ENCODE measurements around the gene MMRN2.

MMRN2 gene

DNA sequence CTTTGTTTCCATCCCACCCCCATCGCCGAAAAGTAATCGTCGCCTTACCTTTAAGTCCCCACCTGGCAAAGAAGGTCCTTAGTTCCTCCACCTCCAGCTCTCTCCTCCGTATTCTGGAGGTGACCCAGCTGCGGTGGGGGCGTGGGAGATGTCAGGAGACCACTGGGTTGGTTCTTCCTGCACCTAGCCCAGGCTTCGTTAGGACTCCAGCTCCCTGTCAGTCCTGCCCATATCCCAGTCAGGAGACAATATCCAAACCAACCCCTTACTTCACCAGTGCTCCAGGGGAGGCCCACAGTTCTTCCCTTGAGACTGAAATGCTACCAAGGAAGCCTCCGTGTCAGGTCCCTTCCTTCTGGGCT lies 11.6 kb upstream of the MMRN2 start:
- no peak for DNase-seq

DNA sequence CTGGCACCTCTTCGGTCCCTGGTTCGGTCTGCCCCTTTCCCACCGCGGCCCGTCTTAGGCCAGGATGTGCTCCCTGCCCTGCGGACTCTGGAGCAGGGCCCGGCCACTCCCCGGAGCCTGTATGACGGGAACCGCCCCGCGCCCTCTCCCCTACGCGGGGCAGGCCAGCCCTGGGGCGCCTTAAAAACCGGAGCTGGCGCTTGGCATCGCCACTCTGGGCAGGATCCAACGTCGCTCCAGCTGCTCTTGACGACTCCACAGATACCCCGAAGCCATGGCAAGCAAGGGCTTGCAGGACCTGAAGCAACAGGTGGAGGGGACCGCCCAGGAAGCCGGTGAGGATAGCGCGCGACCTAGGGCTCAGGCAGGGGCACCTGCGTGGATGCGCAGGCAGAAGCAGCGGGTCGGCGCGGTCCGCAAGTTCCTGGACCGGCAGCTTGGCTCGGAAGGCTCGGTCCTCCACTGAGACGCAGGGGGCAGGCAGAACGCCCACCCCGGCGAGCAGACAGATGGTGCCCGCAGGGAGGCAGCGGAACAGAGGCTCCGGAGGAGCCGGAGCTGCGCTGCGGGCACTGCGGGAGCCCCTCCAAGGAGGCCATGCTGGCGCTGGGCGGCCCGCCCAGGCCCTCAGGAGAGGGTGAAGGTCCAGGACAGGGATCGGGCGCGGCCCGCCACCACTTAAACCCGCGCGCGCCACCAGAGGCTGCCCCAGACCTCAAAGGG lies 11.0 kb upstream of the MMRN2 start, which contains the start of gene ADIRF:
ADIRF (plus strand) TSS at position 212 of the 723 bp plus-strand sequence; CDS start at position 275, 63 bp downstream.
- DNase-seq, result no peak

DNA sequence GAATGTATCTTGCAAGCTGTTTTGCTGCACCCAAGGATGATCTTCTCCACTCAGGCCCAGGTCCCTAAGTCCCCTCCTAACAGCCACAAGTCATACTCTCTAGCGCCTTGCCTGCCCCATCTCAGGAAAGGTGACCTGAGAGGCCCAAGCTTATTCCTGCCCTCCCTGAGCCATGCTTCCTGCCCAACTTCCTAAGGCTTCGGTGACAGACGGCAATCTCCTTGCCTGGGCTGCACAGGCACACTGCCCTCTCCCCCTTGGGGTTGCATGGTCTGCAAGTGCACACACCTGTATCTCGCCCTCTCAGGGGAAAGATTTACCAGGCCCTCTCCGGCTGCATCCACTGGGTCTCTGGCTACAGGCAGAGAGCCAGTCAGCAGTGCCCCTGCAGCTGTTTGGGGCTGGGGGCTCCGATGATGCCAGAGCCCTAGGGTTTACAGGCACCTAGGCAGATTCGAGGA lies 10.1 kb upstream of the MMRN2 start:
- DNase-seq, result no peak

DNA sequence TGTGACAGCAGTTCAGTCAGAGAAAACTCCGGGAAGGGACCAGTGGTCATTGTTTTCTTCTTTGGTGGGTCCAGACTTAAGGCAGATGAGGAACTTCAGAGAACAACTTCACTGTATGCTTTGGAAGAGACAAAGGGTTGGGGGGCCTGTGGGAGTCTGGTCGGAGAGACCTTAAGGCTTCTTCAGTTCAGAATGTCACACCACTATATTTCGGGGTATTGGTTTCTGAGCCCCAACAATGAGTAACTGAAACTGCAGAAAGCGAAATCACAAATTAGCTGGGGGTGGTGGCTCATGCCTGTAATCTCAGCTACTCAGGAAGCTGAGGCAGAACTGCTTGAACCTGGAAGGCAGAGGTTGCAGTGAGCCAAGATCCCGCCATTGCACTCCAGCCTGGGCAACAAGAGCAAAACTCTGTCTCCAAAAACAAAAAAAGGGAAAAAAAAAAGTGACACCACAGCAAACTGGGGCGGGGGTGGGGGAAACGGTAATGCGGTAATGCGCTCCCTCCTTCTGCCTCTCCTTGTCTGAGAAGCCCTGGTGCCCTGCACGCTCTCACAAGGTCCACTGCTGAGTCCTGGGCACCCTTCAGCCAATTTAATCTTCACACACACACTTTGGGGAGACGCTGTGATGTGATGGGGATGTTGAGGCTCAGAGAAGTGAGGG lies 8.7 kb upstream of the MMRN2 start:
- no peak for DNase-seq

DNA sequence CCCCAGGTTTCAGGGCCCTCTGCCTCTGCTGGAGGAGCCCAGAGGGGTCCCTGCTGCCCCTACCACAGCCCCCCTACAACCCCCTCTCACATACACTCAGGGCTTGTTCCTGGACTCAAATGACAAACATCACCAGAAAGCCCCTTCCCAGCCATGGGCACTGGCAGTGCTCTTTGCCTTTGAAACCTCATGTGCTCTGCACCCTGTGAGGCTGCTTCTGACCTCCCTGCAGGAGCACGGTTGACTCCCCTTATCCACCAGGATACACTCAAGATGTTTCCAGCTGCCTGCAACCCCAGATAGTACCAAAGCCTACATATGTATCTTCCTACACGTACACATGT lies 7.4 kb upstream of the MMRN2 start:
- no peak for DNase-seq

DNA sequence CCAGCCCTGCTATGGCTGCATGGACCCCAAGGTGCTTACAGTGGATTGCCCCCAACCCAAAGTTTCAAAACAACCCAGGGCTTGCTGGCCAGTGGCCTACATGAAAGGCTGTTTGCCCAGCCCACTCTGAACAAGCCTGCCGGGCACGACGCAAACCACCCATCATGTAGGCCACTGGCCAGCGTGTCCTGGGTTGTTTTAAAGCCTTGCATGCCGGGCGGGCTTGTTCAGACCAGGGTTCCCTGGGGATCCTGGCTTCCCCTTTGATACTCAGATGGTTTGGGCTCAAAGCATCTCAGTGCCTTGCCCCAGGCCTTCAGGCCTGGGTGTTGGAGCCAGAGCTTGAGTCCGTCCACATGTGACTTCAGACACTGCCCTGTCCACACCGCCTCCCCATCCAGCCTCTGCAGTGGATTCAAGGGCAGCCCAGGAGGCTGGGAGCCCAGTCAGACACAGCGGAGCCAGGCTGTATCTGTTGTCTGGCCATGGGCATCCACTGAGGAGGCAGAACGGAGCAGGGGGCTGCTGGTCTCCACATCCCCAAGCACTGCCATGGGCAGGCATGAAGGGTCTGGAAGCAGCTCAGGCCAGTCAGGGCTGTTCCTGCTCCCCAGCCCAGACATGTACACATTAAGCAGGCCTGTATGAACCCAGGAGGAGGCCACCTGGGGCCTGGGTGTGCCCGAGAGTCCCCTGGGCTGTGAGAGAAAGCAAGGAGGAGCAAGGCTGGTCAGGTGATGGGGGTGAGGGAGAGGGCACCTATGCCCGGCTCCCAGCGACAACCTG lies 6.8 kb upstream of the MMRN2 start:
- DNase-seq, result no peak

DNA sequence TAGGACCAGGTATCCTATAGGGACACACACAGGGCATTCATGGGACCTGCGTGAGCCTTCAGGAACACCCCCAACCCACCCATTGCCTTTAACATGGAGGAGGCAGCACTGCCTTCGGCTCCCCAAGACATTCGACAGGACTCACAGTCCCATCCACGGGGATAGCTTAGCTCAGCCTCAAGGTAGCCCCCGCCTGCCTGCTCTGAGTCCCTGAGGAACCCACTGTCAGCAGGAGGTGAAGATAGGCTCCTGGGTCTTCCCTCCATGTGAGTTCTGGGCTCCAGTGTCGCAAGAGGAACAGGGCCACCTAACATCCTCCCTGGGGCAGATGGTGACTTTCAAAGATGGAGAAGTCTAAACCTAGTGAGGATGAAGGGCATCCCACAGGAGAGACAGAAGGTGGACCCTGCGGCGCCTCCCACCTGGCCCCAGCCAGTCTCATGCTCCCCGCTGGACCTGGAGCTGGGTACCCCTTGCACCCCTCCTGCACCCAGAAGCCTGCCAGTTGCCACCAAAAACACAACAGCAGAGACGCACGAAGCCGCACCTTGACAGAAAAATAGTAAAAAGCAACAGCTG lies 6.0 kb upstream of the MMRN2 start:
- DNase-seq, result no peak

DNA sequence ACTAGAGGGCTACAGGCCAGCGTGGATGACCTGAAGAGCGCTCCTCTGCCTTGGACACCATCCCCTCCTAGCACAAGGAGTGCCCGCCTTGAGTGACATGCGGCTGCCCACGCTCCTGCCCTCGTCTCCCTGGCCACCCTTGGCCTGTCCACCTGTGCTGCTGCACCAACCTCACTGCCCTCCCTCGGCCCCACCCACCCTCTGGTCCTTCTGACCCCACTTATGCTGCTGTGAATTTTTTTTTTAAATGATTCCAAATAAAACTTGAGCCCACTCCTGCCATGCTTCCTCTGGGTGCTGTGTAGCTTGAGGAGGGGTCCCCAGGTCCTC lies 5.5 kb upstream of the MMRN2 start:
- no peak for DNase-seq

DNA sequence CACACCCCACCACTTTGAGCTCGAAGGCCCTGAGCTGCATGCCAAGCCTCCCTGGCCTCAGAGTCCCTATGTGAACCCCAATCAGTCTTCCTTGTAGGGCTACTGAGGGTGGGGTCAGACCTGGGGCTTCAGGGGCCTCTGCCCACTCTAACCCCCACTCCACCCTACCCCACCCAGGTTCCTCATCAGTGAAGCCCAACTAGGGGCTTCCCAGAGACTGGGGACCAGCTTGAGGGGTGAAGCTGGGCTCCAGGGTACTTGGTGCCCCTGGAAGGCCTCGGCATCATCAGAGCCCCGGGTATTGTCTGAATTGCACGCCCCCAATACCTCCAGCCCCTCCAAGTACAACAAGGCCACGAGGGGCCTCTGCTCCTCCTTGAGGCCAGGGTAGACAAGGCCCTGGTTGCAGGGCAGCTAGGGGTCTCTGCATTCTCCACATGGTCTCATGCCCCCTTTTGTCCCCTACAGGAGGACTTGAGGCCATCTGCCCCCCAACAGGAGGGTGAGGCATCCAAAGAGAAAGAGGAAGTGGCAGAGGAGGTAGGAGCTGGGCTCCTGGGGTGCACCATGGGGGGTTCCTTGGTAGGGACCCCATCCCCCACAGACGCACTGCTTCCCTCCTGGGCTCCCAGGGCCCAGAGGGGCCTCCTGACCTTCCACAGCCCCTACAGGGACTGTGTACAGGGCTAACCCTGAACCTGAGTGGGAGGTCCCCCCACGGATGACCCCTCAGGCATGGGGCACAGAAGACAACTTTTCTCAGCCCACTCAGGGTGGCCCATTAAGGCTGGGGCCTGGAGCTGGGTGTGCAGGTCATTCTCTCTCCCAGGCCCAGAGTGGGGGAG lies 4.9 kb upstream of the MMRN2 start:
- DNase-seq, result no peak

DNA sequence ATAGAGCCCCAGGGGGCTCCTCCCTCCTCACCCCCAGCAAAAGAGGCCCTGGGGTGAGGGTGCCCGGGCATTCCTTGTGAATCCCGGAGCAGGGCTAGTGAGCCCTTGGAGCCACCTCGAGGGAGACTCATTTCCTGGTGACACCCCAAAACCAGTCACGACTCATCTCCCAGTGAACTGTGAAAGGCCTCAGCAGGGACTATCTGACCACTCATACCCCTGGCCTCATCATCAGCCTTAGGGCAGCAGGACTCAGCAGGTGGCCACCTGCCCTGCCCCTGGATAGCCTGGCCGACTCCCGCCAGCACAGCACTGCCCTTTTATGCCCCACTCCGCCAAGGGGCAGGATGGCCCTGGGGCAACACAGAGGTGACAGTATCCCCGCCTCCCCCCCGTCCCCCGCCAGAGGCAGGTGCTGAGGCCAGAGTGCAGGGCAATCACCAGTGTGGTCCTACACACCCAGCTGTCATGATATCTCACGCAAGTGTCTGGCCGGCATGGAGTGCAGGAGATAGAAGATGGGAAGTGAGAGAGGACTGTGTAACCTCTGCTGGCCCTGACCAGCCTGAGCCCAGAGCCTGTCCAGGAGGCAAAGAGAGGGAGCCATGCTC lies 4.2 kb upstream of the MMRN2 start:
- no peak for DNase-seq

DNA sequence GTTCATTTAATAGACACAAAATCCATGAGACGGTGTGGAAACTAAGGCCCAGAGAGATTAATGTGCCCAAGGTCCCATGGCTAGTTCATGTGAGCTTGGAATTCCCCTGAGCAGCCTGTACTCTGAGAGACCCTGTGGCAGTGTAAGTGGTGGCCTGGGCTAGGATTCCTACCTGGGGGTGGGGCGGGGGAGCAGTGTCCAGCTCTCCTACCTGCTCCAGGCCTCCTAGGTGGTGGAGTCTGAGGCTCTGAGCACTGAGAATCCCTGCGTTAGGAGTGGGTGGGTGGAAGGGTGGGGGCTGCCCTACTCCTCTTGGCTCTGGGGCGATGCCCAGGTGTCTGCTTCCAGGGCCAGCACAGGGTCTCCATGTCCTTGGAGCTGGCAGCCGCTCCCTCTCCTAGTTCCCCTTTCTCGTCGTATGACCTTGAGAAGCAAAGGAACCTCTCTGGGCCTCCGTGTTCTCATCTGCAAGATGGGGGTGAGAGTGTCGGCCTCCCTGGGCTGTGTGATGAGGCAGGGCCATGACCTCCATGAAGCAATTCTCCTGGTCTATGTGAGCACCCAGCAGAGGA lies 3.5 kb upstream of the MMRN2 start:
- no peak for DNase-seq

DNA sequence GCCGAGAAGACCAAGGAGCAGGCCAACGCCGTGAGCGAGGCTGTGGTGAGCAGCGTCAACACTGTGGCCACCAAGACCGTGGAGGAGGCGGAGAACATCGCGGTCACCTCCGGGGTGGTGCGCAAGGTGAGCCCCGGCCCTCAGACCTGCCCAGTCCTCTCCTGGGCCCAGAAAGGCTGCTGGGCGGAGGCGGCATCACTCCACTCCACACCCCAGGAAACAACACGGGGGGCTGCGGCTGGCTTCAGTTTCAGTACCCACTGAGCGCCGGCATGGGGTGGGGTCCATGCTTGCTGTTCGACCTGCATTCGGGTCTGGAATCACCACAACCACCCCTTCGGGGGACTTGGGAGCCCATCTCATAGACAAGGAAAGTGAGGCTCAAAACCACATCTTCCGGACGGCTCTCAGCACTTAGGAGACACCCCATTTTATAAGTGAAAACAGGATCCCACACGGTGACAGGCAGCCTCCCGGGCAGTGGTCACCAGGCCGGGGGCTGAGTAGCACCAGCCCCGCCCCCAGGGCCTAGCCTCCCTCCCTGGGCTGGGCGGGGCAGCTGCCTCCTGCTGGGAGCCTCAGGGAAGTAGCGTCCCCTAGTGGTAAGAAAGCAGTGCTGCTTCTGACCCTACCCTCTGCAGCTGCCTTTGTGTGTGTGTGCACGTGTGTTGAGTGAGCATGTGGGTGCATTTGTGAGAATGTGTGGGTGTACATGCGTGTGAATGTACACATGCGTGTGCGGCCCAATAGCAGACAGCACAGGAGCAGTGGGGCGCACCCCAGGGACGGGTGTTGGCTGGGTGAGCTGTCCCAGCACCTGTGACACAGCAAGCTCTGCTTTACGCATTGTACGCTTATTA lies 2.8 kb upstream of the MMRN2 start:
- DNase-seq, result no peak

DNA sequence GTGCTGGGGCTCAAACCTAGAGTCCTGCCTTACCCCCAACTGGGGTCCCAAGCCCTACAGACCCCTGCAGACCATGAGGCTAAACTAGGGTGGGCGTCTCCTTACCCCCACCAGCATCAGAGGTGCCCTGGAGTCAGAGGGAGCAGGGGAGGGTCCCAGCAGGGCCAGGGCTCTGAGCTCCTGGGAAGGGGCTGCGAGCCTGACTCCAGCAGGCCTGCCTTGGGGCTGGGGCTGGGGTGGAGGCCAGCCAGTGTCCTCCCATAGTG lies 2.3 kb upstream of the MMRN2 start:
- DNase-seq, result no peak

DNA sequence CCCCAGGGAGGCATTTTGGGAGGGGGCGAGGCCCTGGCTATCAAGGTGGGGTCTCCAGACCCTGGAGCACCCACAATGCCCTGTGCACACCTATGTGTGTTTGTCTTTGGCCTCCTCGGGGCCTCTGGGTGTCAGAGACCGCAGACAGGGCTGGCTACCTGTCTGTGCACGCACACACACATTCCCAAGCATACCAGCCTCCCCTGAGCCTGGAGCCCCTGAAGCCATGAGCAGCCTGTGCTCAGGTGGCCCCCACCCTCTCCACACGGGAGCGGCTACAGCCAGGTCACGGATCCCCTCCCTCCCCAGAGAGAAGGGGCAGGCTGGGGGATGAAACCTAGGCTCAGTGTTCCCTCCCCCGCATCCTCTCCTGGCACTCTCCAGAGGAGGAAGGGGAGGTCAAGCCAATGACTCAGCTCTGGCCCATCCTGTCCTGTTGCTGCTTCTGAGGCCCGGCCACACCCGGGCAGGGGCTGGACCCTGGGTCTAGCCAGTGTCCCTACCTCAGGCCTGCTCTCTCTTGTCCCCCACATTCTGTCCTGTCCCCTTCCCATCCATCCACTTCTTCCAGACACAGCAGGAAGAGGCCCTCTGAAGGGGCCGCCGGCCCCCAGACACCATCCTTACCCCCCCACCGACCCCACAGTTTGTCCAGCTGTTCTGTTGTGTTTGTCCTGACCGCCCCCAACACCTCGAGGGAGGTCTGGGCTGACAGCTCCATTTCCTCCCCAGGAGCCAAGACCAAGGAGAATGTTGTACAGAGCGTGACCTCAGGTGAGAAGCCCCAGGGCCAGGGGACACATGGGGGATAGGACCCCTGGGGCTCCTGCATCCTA lies 1.7 kb upstream of the MMRN2 start:
- DNase-seq, result no peak

DNA sequence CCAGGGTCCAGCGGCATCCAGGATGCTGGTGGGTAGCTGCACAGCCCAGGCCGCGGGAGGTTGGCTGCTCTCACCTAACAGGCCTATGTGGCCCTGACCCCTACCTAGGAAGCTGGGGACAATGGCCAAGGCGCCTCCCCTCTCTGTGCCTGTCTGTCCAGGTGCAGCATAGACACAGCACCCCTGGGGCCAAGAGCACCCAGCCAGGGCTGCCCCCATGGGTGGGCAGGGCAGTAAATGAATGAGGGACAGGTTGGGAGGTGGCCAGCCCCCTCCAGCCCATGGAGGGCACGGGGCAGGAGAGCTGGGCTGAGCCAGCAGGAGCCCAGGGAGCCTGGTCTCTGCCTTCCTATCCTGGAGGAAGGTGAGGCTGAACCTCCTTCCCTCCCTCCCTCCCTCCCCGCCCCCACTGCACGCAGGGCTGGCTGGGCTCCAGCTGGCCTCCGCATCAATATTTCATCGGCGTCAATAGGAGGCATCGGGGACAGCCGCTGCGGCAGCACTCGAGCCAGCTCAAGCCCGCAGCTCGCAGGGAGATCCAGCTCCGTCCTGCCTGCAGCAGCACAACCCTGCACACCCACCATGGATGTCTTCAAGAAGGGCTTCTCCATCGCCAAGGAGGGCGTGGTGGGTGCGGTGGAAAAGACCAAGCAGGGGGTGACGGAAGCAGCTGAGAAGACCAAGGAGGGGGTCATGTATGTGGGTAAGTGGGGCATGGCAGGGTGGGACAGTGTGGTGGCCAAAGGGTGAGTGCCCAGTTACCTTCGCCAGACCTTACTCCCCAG lies 893 bp upstream of the MMRN2 start, which contains the start of gene SNCG:
SNCG (plus strand) TSS at position 484 of the 785 bp plus-strand sequence; CDS start at position 583, 99 bp downstream.
- DNase-seq, result no peak

DNA sequence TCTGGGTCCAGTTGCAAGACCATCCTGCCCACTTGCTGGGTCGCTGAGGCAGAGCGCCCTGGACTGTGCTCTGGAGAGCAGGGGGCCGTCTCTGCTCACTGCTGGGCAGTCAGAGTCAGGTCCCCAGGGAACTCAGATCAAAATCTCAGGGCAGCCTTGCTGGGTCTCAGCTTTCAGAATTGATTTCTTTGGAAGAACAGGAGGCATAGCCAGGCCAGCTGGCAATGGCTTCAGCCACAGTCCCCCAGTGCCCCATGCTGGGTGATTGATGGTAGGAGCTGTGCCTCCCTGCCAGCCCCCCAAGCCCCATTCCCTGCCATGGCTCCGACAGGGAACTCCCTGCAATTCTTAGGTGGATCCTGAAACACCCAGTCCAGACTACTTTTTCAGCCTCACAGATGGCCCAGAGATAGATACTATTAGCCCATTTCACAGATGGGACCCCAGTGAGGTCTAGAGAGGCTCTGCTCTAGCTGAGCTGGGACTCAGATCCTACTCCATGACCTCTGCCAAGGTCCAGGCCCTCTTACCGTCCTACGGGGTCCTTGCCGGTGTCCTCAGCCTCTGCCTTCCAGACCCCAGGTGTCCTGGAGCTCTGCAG lies 467 bp downstream of the MMRN2 start:
- no peak for DNase-seq

DNA sequence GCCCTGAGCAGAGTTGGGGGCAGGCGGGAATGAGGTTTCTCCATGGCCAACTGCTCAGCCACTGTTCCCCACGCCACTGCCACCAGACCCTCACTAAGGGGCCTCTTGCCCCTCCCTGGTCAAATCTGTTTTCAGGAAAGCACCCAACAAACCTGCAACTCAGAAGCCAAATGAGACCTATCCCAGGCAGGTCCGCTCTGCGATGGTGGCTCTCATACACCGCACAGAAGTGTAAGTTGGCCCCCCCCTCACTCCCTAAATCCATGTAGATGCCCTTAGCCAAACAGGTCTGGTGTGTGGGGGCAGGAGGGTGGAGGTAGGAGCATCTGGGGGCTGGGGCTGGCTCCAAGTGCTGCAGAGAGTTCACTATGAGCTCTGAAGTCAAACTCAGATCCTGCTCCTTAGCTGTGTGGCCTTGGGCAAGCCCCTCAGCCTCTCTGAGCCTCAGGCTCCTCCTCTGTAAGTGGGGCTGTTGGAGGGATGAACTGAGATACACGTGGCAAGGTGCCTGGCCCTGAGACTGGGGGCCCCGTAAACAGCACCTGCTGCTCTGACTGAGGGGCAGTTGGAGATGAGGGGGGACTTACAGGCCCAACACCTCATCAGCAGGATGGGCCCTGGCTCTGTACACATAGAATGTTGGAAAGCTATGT lies 1.1 kb downstream of the MMRN2 start:
- DNase-seq, result no peak

DNA sequence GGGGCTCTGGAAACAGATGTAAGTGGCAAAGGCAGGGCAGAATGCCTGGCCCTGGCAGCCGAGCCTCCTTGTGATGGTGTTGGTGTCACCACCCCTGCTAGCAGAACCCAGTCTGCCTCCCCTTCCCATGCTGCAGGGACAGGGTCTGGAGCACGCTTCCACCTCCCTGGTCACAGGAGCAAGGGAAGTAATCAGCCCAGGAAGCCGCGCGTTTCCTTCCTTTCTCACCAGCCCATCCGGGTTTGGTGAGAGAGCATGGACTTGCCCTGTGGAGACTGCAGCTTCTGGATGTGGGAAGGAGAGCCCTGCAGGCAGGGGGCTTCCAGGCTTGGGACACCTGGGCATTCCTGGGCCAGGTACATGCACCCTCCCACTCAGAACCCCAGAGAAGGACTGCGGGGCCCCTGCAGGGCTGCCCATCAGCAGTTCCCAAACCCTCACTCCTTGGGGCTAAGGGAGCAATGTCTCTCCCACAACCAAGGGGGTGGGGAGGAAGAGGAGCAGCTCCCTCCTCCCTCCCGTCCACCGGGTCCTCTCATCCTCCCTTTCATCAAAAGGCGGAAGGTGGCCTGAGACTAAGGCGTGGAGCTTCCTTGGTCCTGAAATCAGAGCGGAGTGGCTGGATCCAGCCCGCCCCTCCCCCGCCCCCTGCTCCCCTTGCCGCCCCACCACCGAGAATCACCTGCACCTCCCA lies 1.8 kb downstream of the MMRN2 start:
- DNase-seq, result no peak

Measured in activated gamma-delta T cell treated with Interleukin-2 at 50 U/mL for 16 hours (primary cell).